DOHH2 (cell line): Measurements from ENCODE around the gene COPS3.
A peak's percentile ranks its signal among the peaks of the same experiment; 100 is the strongest.

Experiments used
- H3F3A ChIP-seq: fragments of 200-600 bp; sonication (generic), shearing (Covaris generic); 2 replicates; pipeline ENCODE4 v1.6.0; 2016; ENCODE audit warnings: antibody characterized with exemption, mild to moderate bottlenecking; ENCODE audit not compliant: control insufficient read depth, insufficient read depth
- H3K27ac ChIP-seq: fragments of 200-600 bp; sonication (generic); 2 replicates; pipeline ENCODE4 v1.5.1; 2014; ENCODE audit warnings: low read depth, mild to moderate bottlenecking, low read length, moderate library complexity
- H3K27me3 ChIP-seq: fragments of 200-600 bp; sonication (generic); 2 replicates; pipeline ENCODE4 v1.6.1; 2014; ENCODE audit warnings: mild to moderate bottlenecking, low read length, mixed read lengths; ENCODE audit not compliant: control insufficient read depth
- H3K36me3 ChIP-seq: fragments of 200-600 bp; sonication (generic); 2 replicates; pipeline ENCODE4 v1.6.1; 2014; ENCODE audit warnings: mild to moderate bottlenecking, low read length, moderate library complexity, mixed read lengths; ENCODE audit not compliant: control insufficient read depth
- H3K4me1 ChIP-seq: fragments of 200-600 bp; sonication (generic); 2 replicates; pipeline ENCODE4 v1.6.1; 2014; ENCODE audit warnings: mild to moderate bottlenecking, low read length, mixed read lengths; ENCODE audit not compliant: control insufficient read depth
- H3K4me2 ChIP-seq: fragments of 200-600 bp; sonication (generic); 2 replicates; pipeline ENCODE4 v1.6.0; 2014; ENCODE audit warnings: mild to moderate bottlenecking, low read length, moderate library complexity
- H3K4me3 ChIP-seq: fragments of 200-600 bp; sonication (generic); 2 replicates; pipeline ENCODE4 v1.5.1; 2014; ENCODE audit warnings: mild to moderate bottlenecking, low read length, mixed read lengths
- H3K79me2 ChIP-seq: fragments of 200-600 bp; sonication (generic); 2 replicates; pipeline ENCODE4 v1.6.1; 2014; ENCODE audit warnings: mild to moderate bottlenecking, low read length, mixed read lengths; ENCODE audit not compliant: control insufficient read depth
- H3K9me2 ChIP-seq: fragments of 200-600 bp; sonication (generic); replicated peaks from 2 replicates; pipeline ENCODE4 v1.6.1; 2014; ENCODE audit warnings: mild to moderate bottlenecking, low read length, mixed read lengths; ENCODE audit not compliant: control insufficient read depth
- H3K9me3 ChIP-seq: fragments of 200-600 bp; sonication (generic); 2 replicates; pipeline ENCODE4 v1.6.1; 2014; ENCODE audit warnings: antibody characterized with exemption, low read length, mixed read lengths; ENCODE audit not compliant: control insufficient read depth, insufficient read depth
- H4K20me1 ChIP-seq: fragments of 200-600 bp; sonication (generic); 2 replicates; pipeline ENCODE4 v1.6.0; 2014; ENCODE audit warnings: low read depth, mild to moderate bottlenecking, antibody characterized with exemption, low read length, moderate library complexity; ENCODE audit not compliant: control insufficient read depth, insufficient read depth
- EZH2phosphoT487 ChIP-seq: fragments of 200-600 bp; sonication (generic); IDR thresholded peaks from 2 replicates; pipeline ENCODE4 v1.6.1; 2017; ENCODE audit warnings: borderline replicate concordance, mild to moderate bottlenecking, antibody characterized with exemption, low read length, moderate library complexity, mixed read lengths
- TF ChIP-seq, protein P1 (sequence below): fragments of 200-600 bp; sonication (generic); IDR thresholded peaks from one replicate; pipeline ENCODE4 v1.5.1; 2014; ENCODE audit warnings: antibody characterized with exemption, mild to moderate bottlenecking, low read depth, low read length; ENCODE audit not compliant: poor library complexity, severe bottlenecking

Gene COPS3

DNA sequence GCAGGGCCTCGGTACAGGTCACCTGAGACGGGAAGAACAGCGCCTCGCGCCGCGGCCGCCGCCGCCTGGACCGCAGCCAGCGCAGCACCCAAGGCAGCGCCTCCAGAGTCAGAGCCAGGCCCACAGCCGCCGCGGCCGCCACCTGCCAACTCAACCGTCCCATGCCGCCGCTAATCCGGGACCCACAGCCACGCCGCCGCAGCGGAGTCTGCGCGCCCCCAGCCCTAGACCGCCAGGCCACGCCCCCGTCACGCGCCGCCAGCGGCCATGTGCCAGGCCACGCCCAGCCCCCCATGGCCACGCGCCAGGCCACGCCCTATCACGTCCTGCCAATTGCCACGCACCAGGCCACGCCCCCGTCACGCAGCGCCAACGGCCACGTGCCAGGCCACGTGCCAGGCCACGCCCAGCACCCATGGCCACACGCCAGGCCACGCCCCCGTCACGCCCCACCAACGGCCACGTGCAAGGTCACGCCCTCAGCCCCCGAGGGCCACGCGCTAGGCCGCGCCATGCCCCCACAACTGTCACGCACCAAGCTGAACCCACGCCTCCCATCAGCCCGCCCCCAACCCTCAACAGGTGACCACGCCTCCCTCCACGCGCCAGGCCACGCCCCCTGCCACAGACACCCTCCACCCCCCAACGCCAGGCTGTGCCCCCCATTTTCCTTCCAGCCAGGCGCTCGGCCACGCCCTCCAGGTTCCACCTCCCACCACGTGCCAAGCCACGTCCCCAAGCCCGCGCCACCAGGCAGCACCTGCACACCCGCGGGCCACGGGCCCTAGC is 74.7 kb downstream of the COPS3 start, which contains the start of gene PLD6:
Gene PLD6 (minus strand): TSS at position 210 of the 789 bp plus-strand sequence. CDS start 47 bp downstream, at position 163.
- Histone ChIP-seq H3K36me3 (peaks cover 30% of the 10 kb centered on the region), H3K9me3 (no peaks in the 10 kb centered on the region), H3K27ac (peak within 1 kb of the TSS; percentile 51), H3F3A (peaks cover 10% of the 10 kb centered on the region), H3K4me1 (peaks cover 24% of the 10 kb centered on the region), H3K79me2 (peaks cover 42% of the 10 kb centered on the region), H4K20me1 (peaks cover 4% of the 10 kb centered on the region; the same call in 1 of the 2 replicates), H3K4me2 (peak within 1 kb of the TSS; percentile 84), H3K9me2 (no peaks in the 10 kb centered on the region), H3K4me3 (peak within 1 kb of the TSS; percentile 79), H3K27me3 (no peaks in the 10 kb centered on the region)
- TF ChIP-seq, protein P1, sequence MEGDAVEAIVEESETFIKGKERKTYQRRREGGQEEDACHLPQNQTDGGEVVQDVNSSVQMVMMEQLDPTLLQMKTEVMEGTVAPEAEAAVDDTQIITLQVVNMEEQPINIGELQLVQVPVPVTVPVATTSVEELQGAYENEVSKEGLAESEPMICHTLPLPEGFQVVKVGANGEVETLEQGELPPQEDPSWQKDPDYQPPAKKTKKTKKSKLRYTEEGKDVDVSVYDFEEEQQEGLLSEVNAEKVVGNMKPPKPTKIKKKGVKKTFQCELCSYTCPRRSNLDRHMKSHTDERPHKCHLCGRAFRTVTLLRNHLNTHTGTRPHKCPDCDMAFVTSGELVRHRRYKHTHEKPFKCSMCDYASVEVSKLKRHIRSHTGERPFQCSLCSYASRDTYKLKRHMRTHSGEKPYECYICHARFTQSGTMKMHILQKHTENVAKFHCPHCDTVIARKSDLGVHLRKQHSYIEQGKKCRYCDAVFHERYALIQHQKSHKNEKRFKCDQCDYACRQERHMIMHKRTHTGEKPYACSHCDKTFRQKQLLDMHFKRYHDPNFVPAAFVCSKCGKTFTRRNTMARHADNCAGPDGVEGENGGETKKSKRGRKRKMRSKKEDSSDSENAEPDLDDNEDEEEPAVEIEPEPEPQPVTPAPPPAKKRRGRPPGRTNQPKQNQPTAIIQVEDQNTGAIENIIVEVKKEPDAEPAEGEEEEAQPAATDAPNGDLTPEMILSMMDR, result no peak
- TF ChIP-seq EZH2phosphoT487, result no peak

DNA sequence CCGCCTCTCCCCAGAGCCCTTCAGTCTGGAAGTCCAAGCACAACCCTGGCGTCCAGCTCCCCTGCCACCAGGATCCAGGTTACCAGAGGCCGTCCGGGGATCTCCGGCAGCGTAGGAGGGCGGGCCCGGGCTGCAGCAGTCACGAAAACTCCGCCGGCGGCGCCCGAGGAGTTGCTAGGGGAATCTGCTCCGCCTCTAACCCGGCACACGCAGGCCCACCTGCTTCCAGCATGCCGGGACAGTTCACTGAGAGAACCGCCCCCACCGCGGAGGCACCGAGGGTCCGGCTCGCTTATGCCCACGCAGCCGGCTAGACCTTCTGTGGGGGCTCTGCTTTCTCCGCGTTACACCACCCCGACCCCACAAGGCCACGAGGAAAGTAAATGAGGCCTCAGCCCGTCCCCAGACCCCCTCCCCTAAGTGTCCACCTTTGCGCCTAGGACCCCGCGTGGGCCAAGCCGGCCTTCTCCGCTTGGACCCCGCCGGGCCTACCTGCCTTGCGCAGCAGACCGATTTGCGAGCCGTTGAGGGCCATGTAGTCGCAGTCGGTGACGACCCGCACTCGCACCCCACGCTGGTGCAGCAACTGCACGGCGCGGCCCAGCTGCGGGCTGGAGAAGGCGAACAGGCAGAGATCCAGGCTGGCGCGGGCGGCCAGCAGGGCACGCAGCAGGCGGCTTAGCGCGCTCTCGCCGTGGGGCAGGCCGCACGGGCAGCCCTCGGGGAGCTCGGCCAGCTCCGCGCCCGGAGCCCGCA is 75.5 kb downstream of the COPS3 start:
- no peaks in the 10 kb centered on the region for H3K27me3 ChIP-seq
- H3K4me1 ChIP-seq, result peaks cover 24% of the 10 kb centered on the region
- peaks cover 30% of the 10 kb centered on the region for H3K36me3 ChIP-seq
- H4K20me1 ChIP-seq, result peaks cover 7% of the 10 kb centered on the region; the same call in 1 of the 2 replicates
- peak overlapping the region; percentile 79 for H3K4me3 ChIP-seq
- TF ChIP-seq EZH2phosphoT487, result no peak
- TF ChIP-seq, protein P1, result no peak
- H3K9me2 ChIP-seq, result no peaks in the 10 kb centered on the region
- peaks cover 44% of the 10 kb centered on the region for H3K79me2 ChIP-seq
- peak overlapping the region; percentile 51 for H3K27ac ChIP-seq
- H3K4me2 ChIP-seq, result peak overlapping the region; percentile 84
- H3F3A ChIP-seq, result peaks cover 10% of the 10 kb centered on the region
- H3K9me3 ChIP-seq, result no peaks in the 10 kb centered on the region

DNA sequence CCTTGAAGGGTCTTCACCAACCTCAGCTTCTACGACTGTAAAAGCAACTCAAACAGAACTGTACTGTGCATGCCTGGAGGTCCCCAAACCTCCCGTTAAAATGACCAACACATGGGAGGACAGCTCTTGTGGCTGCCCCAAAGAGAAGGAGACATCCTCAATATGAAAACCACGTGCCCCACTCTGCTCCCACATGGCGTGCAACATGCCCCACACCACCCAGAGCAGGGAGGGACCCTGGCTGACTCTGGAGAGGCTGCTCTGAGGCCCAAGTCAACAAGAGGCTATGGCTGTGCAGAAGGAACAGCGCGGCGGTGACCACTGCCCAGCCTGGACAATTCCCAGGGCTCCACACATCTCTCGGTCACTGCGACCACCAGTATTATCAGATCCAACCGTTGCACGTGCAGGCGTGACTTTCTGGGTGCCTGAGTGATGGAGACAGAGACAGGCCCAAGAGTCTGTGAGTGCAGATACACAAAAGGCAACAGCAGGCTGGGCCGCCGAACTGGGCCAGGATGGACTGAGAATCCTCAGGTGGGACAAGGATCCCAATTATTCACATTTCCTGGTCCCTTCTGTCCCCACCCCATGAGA is 76.3 kb downstream of the COPS3 start:
- peak overlapping the region; percentile 79 for H3K4me3 ChIP-seq
- H4K20me1 ChIP-seq, result peaks cover 7% of the 10 kb centered on the region; the same call in 1 of the 2 replicates
- no peaks in the 10 kb centered on the region for H3K9me3 ChIP-seq
- peaks cover 44% of the 10 kb centered on the region for H3K79me2 ChIP-seq
- peak overlapping the region; percentile 84 for H3K4me2 ChIP-seq
- no peak overlapping the region for H3K27ac ChIP-seq
- no peak for TF ChIP-seq EZH2phosphoT487
- TF ChIP-seq, protein P1, result no peak
- H3F3A ChIP-seq, result peaks cover 10% of the 10 kb centered on the region
- no peaks in the 10 kb centered on the region for H3K27me3 ChIP-seq
- peaks cover 33% of the 10 kb centered on the region for H3K36me3 ChIP-seq
- H3K9me2 ChIP-seq, result no peaks in the 10 kb centered on the region
- H3K4me1 ChIP-seq, result peaks cover 24% of the 10 kb centered on the region
